Neural progenitor cell (in vitro differentiated cells): Measurements from ENCODE around the gene SEC14L3. TPM values are rescaled to one million over a fixed set of nuclear protein-coding genes. Genes with fewer than 3 reads are reported as not detected.

ENCODE experiments used
- DNase-seq: peaks from one replicate; pipeline ENCODE4 v3.0.0-alpha.2; 2016; ENCODE audit warnings: low spot score
- H2AFZ ChIP-seq: fragments of 200-600 bp; sonication (generic); replicated peaks from 2 replicates; pipeline ENCODE4 v1.6.1; 2016; ENCODE audit warnings: antibody characterized with exemption
- H3F3A ChIP-seq: fragments of 200-600 bp; sonication (generic); 2 replicates; pipeline ENCODE4 v1.6.1; 2016; ENCODE audit warnings: antibody characterized with exemption, low read depth
- H3K27ac ChIP-seq: fragments of 200-600 bp; sonication (generic); 2 replicates; pipeline ENCODE4 v1.5.1; 2016; ENCODE audit warnings: mild to moderate bottlenecking
- H3K27me3 ChIP-seq: fragments of 200-600 bp; sonication (generic); 2 replicates; pipeline ENCODE4 v1.6.1; 2016; ENCODE audit warnings: mild to moderate bottlenecking, moderate library complexity
- H3K36me3 ChIP-seq: fragments of 200-600 bp; sonication (generic); 2 replicates; pipeline ENCODE4 v1.5.1; 2016
- H3K4me1 ChIP-seq: fragments of 200-600 bp; sonication (generic); 2 replicates; pipeline ENCODE4 v1.6.1; 2016; ENCODE audit warnings: mixed run types
- H3K4me2 ChIP-seq: fragments of 200-600 bp; sonication (generic); 2 replicates; pipeline ENCODE4 v1.6.1; 2016
- H3K4me3 ChIP-seq: fragments of 200-600 bp; sonication (generic); 2 replicates; pipeline ENCODE4 v1.5.1; 2016
- H3K79me2 ChIP-seq: fragments of 200-600 bp; sonication (generic); 2 replicates; pipeline ENCODE4 v1.6.1; 2016; ENCODE audit warnings: low read depth
- H3K9ac ChIP-seq: fragments of 200-600 bp; sonication (generic); 2 replicates; pipeline ENCODE4 v1.6.1; 2016
- H3K9me3 ChIP-seq: fragments of 200-600 bp; sonication (generic); 2 replicates; pipeline ENCODE4 v1.5.1; 2016; ENCODE audit warnings: low read depth
- H4K20me1 ChIP-seq: fragments of 200-600 bp; sonication (generic); 2 replicates; pipeline ENCODE4 v1.6.1; 2016; ENCODE audit warnings: low read depth
- H3K27ac Mint-ChIP-seq: 3 replicates; pipeline ENCODE4 v1.8.0; 2021; ENCODE audit warnings: mixed read lengths
- H3K27me3 Mint-ChIP-seq: 2 replicates; pipeline ENCODE4 v1.8.0; 2022; ENCODE audit warnings: low read depth, mild to moderate bottlenecking, inconsistent platforms, moderate library complexity, mixed read lengths; ENCODE audit not compliant: insufficient read depth
- H3K36me3 Mint-ChIP-seq: 3 replicates; pipeline ENCODE4 v1.8.0; 2021; ENCODE audit warnings: mixed read lengths
- H3K4me1 Mint-ChIP-seq: 3 replicates; pipeline ENCODE4 v1.8.0; 2021; ENCODE audit warnings: mixed read lengths
- H3K4me3 Mint-ChIP-seq: 3 replicates; pipeline ENCODE4 v1.8.0; 2021; ENCODE audit warnings: mild to moderate bottlenecking, moderate library complexity, mixed read lengths
- H3K9me3 Mint-ChIP-seq: 3 replicates; pipeline ENCODE4 v1.8.0; 2020; ENCODE audit warnings: mixed read lengths
- EZH2 ChIP-seq: fragments of 200-600 bp; sonication (generic); IDR thresholded peaks from 2 replicates; pipeline ENCODE4 v1.6.1; 2017; ENCODE audit warnings: antibody characterized with exemption, mild to moderate bottlenecking, moderate library complexity
- EZH2phosphoT487 ChIP-seq: fragments of 200-600 bp; sonication (generic); IDR thresholded peaks from 2 replicates; pipeline ENCODE4 v1.6.1; 2017; ENCODE audit warnings: antibody characterized with exemption
- total RNA-seq: library from RNA; depleted of rRNA; stranded (reverse); fragments of >200 nt; gene quantifications from 2 replicates; pipeline ENCODE4 v1.2.3, GENCODE V29; 2015; ENCODE audit warnings: low replicate concordance
- TF ChIP-seq, protein P1 (sequence below): fragments of 200-600 bp; sonication (generic); IDR thresholded peaks from 2 replicates; pipeline ENCODE4 v1.5.1; 2017; ENCODE audit warnings: antibody characterized with exemption, mild to moderate bottlenecking

Gene SEC14L3
- total RNA-seq, 1 donor from 2014 or later: not detected

DNA sequence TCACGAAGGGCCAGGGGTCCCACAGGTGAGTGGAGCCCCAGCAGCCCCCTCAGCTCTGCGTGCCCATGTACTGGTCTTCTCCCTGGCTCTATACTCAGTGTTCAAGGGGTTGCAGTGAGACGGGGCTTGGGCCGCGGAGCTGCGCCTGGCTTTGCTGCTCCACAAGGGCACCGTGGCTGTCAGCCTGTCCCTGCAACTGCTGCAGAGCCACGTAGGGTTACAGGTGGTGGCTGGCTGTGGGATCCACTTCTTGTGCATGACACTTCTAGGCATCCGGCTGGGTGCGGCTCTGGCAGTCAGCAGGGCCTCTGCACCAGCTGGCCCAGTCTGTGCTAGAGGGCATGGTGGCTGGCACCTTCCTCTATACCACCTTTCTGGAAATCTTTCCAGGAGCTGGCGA, 32.0 kb downstream of the SEC14L3 start:
- Histone ChIP-seq H4K20me1 (no peaks in the 10 kb centered on the region), H3K4me3 (no peak overlapping the region), H3K79me2 (no peaks in the 10 kb centered on the region), H3K27ac (no peak overlapping the region), H3F3A (peaks cover 8% of the 10 kb centered on the region), H2AFZ (no peak overlapping the region), H3K9ac (no peak overlapping the region), H3K27me3 (no peaks in the 10 kb centered on the region), H3K4me1 (peaks cover 4% of the 10 kb centered on the region), H3K4me2 (no peak overlapping the region), H3K36me3 (no peaks in the 10 kb centered on the region), H3K9me3 (no peaks in the 10 kb centered on the region)
- H3K27ac Mint-ChIP-seq: no peak overlapping the region
- H3K27me3 Mint-ChIP-seq: peaks cover 3% of the 10 kb centered on the region
- peaks cover 19% of the 10 kb centered on the region for H3K4me1 Mint-ChIP-seq
- H3K9me3 Mint-ChIP-seq: no peaks in the 10 kb centered on the region
- no peak for TF ChIP-seq EZH2
- TF ChIP-seq, protein P1, sequence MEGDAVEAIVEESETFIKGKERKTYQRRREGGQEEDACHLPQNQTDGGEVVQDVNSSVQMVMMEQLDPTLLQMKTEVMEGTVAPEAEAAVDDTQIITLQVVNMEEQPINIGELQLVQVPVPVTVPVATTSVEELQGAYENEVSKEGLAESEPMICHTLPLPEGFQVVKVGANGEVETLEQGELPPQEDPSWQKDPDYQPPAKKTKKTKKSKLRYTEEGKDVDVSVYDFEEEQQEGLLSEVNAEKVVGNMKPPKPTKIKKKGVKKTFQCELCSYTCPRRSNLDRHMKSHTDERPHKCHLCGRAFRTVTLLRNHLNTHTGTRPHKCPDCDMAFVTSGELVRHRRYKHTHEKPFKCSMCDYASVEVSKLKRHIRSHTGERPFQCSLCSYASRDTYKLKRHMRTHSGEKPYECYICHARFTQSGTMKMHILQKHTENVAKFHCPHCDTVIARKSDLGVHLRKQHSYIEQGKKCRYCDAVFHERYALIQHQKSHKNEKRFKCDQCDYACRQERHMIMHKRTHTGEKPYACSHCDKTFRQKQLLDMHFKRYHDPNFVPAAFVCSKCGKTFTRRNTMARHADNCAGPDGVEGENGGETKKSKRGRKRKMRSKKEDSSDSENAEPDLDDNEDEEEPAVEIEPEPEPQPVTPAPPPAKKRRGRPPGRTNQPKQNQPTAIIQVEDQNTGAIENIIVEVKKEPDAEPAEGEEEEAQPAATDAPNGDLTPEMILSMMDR: no peak
- no peak for TF ChIP-seq EZH2phosphoT487
- H3K36me3 Mint-ChIP-seq: no peaks in the 10 kb centered on the region
- H3K4me3 Mint-ChIP-seq: no peak overlapping the region
- DNase-seq: no peak

DNA sequence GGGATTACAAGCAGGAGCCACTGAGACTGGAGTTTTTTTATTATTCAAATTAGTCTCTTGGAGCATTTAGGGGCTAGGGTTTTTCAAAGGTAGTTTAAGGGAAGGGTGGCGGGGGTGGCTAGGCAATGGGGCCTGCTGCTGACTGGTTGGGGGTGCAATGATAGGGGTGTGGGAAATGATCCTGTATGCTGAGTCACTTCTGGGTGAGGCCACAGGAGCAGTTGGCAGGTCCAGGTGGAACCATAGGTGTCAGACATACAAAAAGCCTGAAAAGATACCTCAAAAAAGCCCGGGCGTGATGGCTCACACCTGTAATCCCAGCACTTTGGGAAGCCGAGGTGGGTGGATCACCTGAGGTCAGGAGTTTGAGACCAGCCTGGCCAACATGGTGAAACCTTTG, 32.6 kb downstream of the SEC14L3 start:
- Mint-ChIP-seq H3K4me3 (no peak overlapping the region), H3K9me3 (no peaks in the 10 kb centered on the region), H3K36me3 (no peaks in the 10 kb centered on the region), H3K27me3 (no peaks in the 10 kb centered on the region), H3K27ac (no peak overlapping the region), H3K4me1 (peaks cover 13% of the 10 kb centered on the region)
- H2AFZ ChIP-seq: no peak overlapping the region
- H3F3A ChIP-seq: peaks cover 2% of the 10 kb centered on the region
- no peaks in the 10 kb centered on the region for H3K27me3 ChIP-seq
- H3K4me2 ChIP-seq: no peak overlapping the region
- H3K36me3 ChIP-seq: no peaks in the 10 kb centered on the region
- H3K4me1 ChIP-seq: no peaks in the 10 kb centered on the region
- H3K4me3 ChIP-seq: no peak overlapping the region
- H3K9me3 ChIP-seq: no peaks in the 10 kb centered on the region
- TF ChIP-seq, protein P1: no peak
- no peak for TF ChIP-seq EZH2
- no peak for TF ChIP-seq EZH2phosphoT487
- no peak for DNase-seq
- no peaks in the 10 kb centered on the region for H4K20me1 ChIP-seq
- H3K27ac ChIP-seq: no peak overlapping the region
- H3K79me2 ChIP-seq: no peaks in the 10 kb centered on the region
- H3K9ac ChIP-seq: no peak overlapping the region

DNA sequence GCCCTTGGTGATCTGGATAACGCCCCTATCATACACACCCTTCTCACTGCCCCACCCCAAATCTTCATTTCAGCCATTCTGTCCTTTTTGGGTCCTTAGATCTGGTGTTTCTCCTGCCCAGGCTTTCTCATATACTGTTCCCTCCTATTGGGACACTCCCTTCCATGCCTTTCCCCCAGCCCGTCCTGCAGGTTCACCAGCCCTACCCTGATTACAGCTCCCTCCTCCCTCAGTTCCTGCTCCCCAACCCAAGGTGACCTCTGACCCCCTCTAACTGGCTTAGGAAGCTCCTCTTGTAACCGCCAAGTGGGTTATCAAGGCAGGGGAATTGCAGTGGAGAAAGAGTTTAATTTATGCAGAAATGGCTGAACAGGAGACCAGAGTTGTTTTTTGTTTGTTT, 33.3 kb downstream of the SEC14L3 start:
- no peaks in the 10 kb centered on the region for H3K79me2 ChIP-seq
- H3K36me3 Mint-ChIP-seq: no peaks in the 10 kb centered on the region
- H2AFZ ChIP-seq: no peak overlapping the region
- H4K20me1 ChIP-seq: no peaks in the 10 kb centered on the region
- DNase-seq: no peak
- H3K27me3 ChIP-seq: no peaks in the 10 kb centered on the region
- no peak overlapping the region for H3K27ac ChIP-seq
- no peak overlapping the region for H3K27ac Mint-ChIP-seq
- H3K9me3 ChIP-seq: no peaks in the 10 kb centered on the region
- no peaks in the 10 kb centered on the region for H3K4me1 ChIP-seq
- peaks cover 12% of the 10 kb centered on the region for H3K4me1 Mint-ChIP-seq
- H3K4me3 Mint-ChIP-seq: no peak overlapping the region
- H3K36me3 ChIP-seq: no peaks in the 10 kb centered on the region
- H3K9ac ChIP-seq: no peak overlapping the region
- H3K27me3 Mint-ChIP-seq: no peaks in the 10 kb centered on the region
- no peak overlapping the region for H3K4me2 ChIP-seq
- H3K4me3 ChIP-seq: no peak overlapping the region
- no peaks in the 10 kb centered on the region for H3K9me3 Mint-ChIP-seq
- H3F3A ChIP-seq: no peaks in the 10 kb centered on the region
- TF ChIP-seq, protein P1: no peak
- no peak for TF ChIP-seq EZH2
- TF ChIP-seq EZH2phosphoT487: no peak
